ENCODE data around the gene TTC24. TPM values are rescaled to one million over a fixed set of nuclear protein-coding genes. Genes with fewer than 3 reads are reported as not detected.

TTC24 gene
- polyA plus RNA-seq, 3 donors = 0.14 to 0.31 TPM; not detected in 1

GRCh38 chr1:156538711-156539440 is 40.6 kb upstream of the TTC24 start:
- Mint-ChIP-seq H3K27ac (peak overlapping the region in 4 of 7 donors; percentile 2 to 48 (median 17)), H3K4me3 (no peak overlapping the region), H3K27me3 (ENCODE audit: low read depth in 3 of 3) (no peaks in the 10 kb centered on the region), H3K9me3 (no peaks in the 10 kb centered on the region), H3K36me3 (peaks cover 70 to 81% of the 10 kb centered on the region in 2 donors), H3K4me1 (peaks cover 17% of the 10 kb centered on the region)
- H3K9ac ChIP-seq (ENCODE audit: insufficient read depth, low read length, poor library complexity, severe bottlenecking) = no peak overlapping the region
- no peaks in the 10 kb centered on the region for H3K4me1 ChIP-seq (ENCODE audit: control insufficient read depth in 1 of 2, insufficient read depth in 2 of 2, low read length in 2 of 2)
- no peaks in the 10 kb centered on the region for H3K79me2 ChIP-seq (ENCODE audit: insufficient read depth, low read length)
- H3K27me3 ChIP-seq (ENCODE audit: control insufficient read depth in 2 of 2, insufficient read depth in 2 of 2, low read length in 2 of 2) = no peaks in the 10 kb centered on the region
- TF ChIP-seq, protein P1, sequence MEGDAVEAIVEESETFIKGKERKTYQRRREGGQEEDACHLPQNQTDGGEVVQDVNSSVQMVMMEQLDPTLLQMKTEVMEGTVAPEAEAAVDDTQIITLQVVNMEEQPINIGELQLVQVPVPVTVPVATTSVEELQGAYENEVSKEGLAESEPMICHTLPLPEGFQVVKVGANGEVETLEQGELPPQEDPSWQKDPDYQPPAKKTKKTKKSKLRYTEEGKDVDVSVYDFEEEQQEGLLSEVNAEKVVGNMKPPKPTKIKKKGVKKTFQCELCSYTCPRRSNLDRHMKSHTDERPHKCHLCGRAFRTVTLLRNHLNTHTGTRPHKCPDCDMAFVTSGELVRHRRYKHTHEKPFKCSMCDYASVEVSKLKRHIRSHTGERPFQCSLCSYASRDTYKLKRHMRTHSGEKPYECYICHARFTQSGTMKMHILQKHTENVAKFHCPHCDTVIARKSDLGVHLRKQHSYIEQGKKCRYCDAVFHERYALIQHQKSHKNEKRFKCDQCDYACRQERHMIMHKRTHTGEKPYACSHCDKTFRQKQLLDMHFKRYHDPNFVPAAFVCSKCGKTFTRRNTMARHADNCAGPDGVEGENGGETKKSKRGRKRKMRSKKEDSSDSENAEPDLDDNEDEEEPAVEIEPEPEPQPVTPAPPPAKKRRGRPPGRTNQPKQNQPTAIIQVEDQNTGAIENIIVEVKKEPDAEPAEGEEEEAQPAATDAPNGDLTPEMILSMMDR (IDR thresholded peaks at IDR 0.05) = no peak
- H3K27ac ChIP-seq (ENCODE audit: low read depth in 1 of 2, low read length in 2 of 2) = no peak overlapping the region
- no peak for DNase-seq
- no peak overlapping the region for H3K4me3 ChIP-seq (replicated peaks in 1 of 3; ENCODE audit: low read depth in 2 of 3, low read length in 3 of 3)
- no peak overlapping the region for H3K4me2 ChIP-seq (replicated peaks; ENCODE audit: extremely low read depth, low read length, poor library complexity, severe bottlenecking)
- intact Hi-C loops (cut with micrococcal nuclease) = no loop called here
- peaks cover 49 to 84% of the 10 kb centered on the region in 2 donors for H3K36me3 ChIP-seq (replicated peaks in 1 of 2; ENCODE audit: control insufficient read depth in 1 of 2, insufficient read depth in 2 of 2, low read length in 2 of 2)
- WGBS (ENCODE audit: insufficient coverage) = 100% methylated on average over 5 of the region's 10 CpGs
- no peaks in the 10 kb centered on the region for H3K9me3 ChIP-seq (replicated peaks in 1 of 2; ENCODE audit: control insufficient read depth in 1 of 2, insufficient read depth in 1 of 2, low read length in 2 of 2)
- no peaks in the 10 kb centered on the region for H4K20me1 ChIP-seq (ENCODE audit: insufficient read depth, low read length)
- no peak overlapping the region for H2AFZ ChIP-seq (ENCODE audit: insufficient read depth, low read depth, low read length, poor library complexity, severe bottlenecking)

DNA sequence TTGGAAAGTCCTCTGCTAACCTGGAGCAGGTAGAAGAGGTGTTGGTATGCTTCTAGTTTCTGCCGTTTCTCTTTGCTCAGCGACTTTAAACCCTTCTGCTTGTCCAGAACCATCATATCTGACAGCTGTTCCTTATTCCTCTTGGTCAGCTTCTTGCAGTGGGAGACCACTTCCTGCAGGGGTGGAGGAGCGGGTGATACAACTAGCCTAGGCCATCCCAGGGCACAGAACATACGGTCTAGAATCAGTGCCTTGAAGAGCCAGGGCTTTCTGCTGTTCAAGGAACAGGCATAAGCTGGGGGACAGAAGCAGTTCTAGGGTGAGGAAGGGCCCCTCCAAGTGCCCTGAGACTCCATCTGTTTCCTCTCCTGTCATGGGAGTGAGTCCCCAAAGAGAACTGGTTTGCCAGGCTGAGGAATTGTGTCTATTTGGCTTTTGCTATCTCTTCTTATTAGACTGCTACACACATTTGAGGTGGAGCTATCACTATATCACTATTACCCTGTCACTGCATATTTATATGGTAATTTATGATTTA is 39.6 kb upstream of the TTC24 start:
- Histone ChIP-seq H3K4me1 (ENCODE audit: control insufficient read depth in 1 of 2, insufficient read depth in 2 of 2, low read length in 2 of 2) (no peaks in the 10 kb centered on the region), H3K79me2 (ENCODE audit: insufficient read depth, low read length) (no peaks in the 10 kb centered on the region), H3K27me3 (ENCODE audit: control insufficient read depth in 2 of 2, insufficient read depth in 2 of 2, low read length in 2 of 2) (no peaks in the 10 kb centered on the region), H3K27ac (ENCODE audit: low read depth in 1 of 2, low read length in 2 of 2) (no peak overlapping the region), H4K20me1 (ENCODE audit: insufficient read depth, low read length) (no peaks in the 10 kb centered on the region), H3K9me3 (replicated peaks in 1 of 2; ENCODE audit: control insufficient read depth in 1 of 2, insufficient read depth in 1 of 2, low read length in 2 of 2) (no peaks in the 10 kb centered on the region), H3K4me2 (replicated peaks; ENCODE audit: extremely low read depth, low read length, poor library complexity, severe bottlenecking) (no peak overlapping the region), H3K4me3 (replicated peaks in 1 of 3; ENCODE audit: low read depth in 2 of 3, low read length in 3 of 3) (no peak overlapping the region), H2AFZ (ENCODE audit: insufficient read depth, low read depth, low read length, poor library complexity, severe bottlenecking) (no peak overlapping the region), H3K36me3 (replicated peaks in 1 of 2; ENCODE audit: control insufficient read depth in 1 of 2, insufficient read depth in 2 of 2, low read length in 2 of 2) (peaks cover 39 to 84% of the 10 kb centered on the region in 2 donors), H3K9ac (ENCODE audit: insufficient read depth, low read length, poor library complexity, severe bottlenecking) (no peak overlapping the region)
- peaks cover 17% of the 10 kb centered on the region for H3K4me1 Mint-ChIP-seq
- intact Hi-C loops (cut with micrococcal nuclease) = loop anchor here in 1 of 2 donors (5.0 kb wide), 1 partner anchor 42 kb away; no protein-coding TSS in a partner anchor
- H3K27me3 Mint-ChIP-seq (ENCODE audit: low read depth in 3 of 3) = peaks cover 0 to 2% (median 0%) of the 10 kb centered on the region in 3 donors
- peak overlapping the region in 1 of 7 donors; percentile 22 for H3K27ac Mint-ChIP-seq
- WGBS (ENCODE audit: insufficient coverage) = 13% methylated on average over 2 of the region's 4 CpGs
- H3K36me3 Mint-ChIP-seq = peaks cover 73 to 80% of the 10 kb centered on the region in 2 donors
- TF ChIP-seq, protein P1 (IDR thresholded peaks at IDR 0.05) = no peak
- no peak for DNase-seq
- no peak overlapping the region for H3K4me3 Mint-ChIP-seq
- no peaks in the 10 kb centered on the region for H3K9me3 Mint-ChIP-seq
